ENCODE results near the gene PTPRG. TPM values are rescaled to one million over a fixed set of nuclear protein-coding genes. Genes with fewer than 3 reads are reported as not detected.

Gene PTPRG
- total RNA-seq, 1 experiment from 2014 or later: 0.73 TPM

DNA sequence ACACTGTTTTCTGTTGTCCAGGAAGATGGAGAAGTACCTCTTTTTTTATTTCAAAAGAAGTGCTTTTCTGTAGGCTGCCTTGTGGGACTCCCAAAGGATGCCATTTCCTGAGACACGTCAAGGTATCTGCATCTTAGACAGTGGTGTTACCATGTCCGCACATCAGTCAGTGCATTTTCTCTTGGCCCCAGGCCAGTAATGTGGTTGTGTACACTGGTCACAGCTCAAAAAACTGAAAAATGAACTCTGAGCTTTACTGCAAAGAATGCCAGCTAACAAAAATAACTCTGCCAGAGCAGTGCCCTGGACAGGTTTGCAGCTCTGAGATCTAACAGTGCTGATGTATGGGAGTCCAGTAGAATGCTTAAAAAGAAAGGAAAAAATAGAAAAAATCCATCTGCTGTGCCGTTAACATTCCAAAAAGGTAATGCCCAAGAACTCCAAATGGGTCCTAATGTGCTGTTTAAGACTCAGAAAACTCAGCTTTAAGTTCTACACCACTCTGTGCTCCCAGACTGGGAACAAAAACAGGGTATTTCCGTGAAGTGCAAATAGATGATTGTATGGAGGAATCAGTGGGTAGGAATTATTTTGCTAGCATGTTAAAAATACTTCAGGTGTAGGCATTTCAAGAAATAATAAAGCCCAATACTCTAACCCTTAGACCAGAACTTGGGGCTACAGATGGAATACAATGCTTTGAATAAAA is 496.1 kb downstream of the PTPRG start:
- Histone ChIP-seq H3K4me1 (ENCODE audit: insufficient read depth, low read length) (no peaks in the 10 kb centered on the region), H3K79me2 (ENCODE audit: low read length) (no peaks in the 10 kb centered on the region), H3K27me3 (ENCODE audit: low read length) (no peaks in the 10 kb centered on the region), H3K9me2 (replicated peaks; ENCODE audit: low read length) (no peaks in the 10 kb centered on the region), H2AFZ (ENCODE audit: low read length) (no peak overlapping the region), H3K4me3 (ENCODE audit: low read length) (no peak overlapping the region), H3K4me2 (ENCODE audit: low read length) (no peak overlapping the region), H3K9ac (ENCODE audit: low read length) (no peak overlapping the region), H3K36me3 (ENCODE audit: low read depth, low read length) (no peaks in the 10 kb centered on the region), H3K9me3 (ENCODE audit: low read length) (no peaks in the 10 kb centered on the region), H3K27ac (ENCODE audit: low read length) (no peak overlapping the region), H4K20me1 (ENCODE audit: low read length) (no peaks in the 10 kb centered on the region), H3F3A (ENCODE audit: low read length, unreplicated experiment) (no peaks in the 10 kb centered on the region)
- no peak for DNase-seq
- BruUV-seq (replicated peaks): no TSS peak
- ATAC-seq: no peak
- TF ChIP-seq, protein P1, sequence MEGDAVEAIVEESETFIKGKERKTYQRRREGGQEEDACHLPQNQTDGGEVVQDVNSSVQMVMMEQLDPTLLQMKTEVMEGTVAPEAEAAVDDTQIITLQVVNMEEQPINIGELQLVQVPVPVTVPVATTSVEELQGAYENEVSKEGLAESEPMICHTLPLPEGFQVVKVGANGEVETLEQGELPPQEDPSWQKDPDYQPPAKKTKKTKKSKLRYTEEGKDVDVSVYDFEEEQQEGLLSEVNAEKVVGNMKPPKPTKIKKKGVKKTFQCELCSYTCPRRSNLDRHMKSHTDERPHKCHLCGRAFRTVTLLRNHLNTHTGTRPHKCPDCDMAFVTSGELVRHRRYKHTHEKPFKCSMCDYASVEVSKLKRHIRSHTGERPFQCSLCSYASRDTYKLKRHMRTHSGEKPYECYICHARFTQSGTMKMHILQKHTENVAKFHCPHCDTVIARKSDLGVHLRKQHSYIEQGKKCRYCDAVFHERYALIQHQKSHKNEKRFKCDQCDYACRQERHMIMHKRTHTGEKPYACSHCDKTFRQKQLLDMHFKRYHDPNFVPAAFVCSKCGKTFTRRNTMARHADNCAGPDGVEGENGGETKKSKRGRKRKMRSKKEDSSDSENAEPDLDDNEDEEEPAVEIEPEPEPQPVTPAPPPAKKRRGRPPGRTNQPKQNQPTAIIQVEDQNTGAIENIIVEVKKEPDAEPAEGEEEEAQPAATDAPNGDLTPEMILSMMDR (conservative IDR thresholded peaks at IDR 0.05; ENCODE audit: low read depth, low read length): no peak
- no peak for TF ChIP-seq EZH2phosphoT487 (IDR thresholded peaks at IDR 0.05; ENCODE audit: borderline replicate concordance, low read length)
- no peak for TF ChIP-seq EZH2 (IDR thresholded peaks at IDR 0.05; ENCODE audit: low read length, unreplicated experiment)
- ChIA-PET POLR2A (ENCODE audit: unreplicated experiment) (interaction anchor here (0.8 kb wide), 1 partner anchor 224 kb away, joined by 4 read pairs; no protein-coding TSS in a partner anchor), CTCF (no interaction called here)
- intact Hi-C loops (cut with micrococcal nuclease): no loop called here

- ChIA-PET POLR2A (ENCODE audit: unreplicated experiment) (no interaction called here), CTCF (no interaction called here)
- Histone ChIP-seq H3K36me3 (ENCODE audit: low read depth, low read length) (no peaks in the 10 kb centered on the region), H4K20me1 (ENCODE audit: low read length) (no peaks in the 10 kb centered on the region), H3F3A (ENCODE audit: low read length, unreplicated experiment) (no peaks in the 10 kb centered on the region), H2AFZ (ENCODE audit: low read length) (no peak overlapping the region), H3K9me2 (replicated peaks; ENCODE audit: low read length) (no peaks in the 10 kb centered on the region), H3K4me1 (ENCODE audit: insufficient read depth, low read length) (no peaks in the 10 kb centered on the region), H3K79me2 (ENCODE audit: low read length) (no peaks in the 10 kb centered on the region), H3K27ac (ENCODE audit: low read length) (no peak overlapping the region), H3K4me2 (ENCODE audit: low read length) (no peak overlapping the region), H3K9me3 (ENCODE audit: low read length) (0 out of 2 replicates have a peak, but pooled peaks cover 2% of the 10 kb centered on the region), H3K4me3 (ENCODE audit: low read length) (no peak overlapping the region), H3K27me3 (ENCODE audit: low read length) (no peaks in the 10 kb centered on the region), H3K9ac (ENCODE audit: low read length) (no peak overlapping the region)
- DNase-seq: no peak
- no peak for TF ChIP-seq EZH2 (IDR thresholded peaks at IDR 0.05; ENCODE audit: low read length, unreplicated experiment)
- TF ChIP-seq EZH2phosphoT487 (IDR thresholded peaks at IDR 0.05; ENCODE audit: borderline replicate concordance, low read length): no peak
- intact Hi-C loops (cut with micrococcal nuclease): no loop called here
- BruUV-seq (replicated peaks): no TSS peak
- ATAC-seq: no peak
Measured at GRCh38 chr3:62065985-62066693, 504.8 kb downstream of the PTPRG start.

DNA sequence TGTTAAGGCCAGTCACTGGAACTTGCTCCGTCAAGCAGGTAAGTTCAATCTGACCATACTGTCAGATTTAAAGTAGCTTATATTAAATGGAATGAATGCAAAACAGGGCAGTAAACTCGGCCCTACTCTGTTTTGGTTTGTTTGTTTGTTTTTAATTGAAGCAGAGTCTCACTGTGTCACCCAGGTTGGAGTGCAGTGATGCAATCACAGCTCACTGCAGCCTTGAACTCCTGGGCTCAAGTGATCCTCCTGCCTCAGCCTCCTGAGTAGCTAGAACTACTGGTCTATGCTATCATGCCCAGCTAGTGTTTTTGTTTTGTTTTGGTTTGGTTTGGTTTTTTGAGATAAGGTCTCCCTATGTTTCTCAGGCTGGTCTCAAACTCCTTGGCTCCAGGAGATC is 507.0 kb downstream of the PTPRG start:
- H3K27ac ChIP-seq (ENCODE audit: low read length): no peak overlapping the region
- ATAC-seq (no peak), DNase-seq (no peak)
- H3K4me3 ChIP-seq (ENCODE audit: low read length): no peak overlapping the region
- no peaks in the 10 kb centered on the region for H3K36me3 ChIP-seq (ENCODE audit: low read depth, low read length)
- H3K9ac ChIP-seq (ENCODE audit: low read length): no peak overlapping the region
- H3K4me2 ChIP-seq (ENCODE audit: low read length): no peak overlapping the region
- no peaks in the 10 kb centered on the region for H3K79me2 ChIP-seq (ENCODE audit: low read length)
- H3F3A ChIP-seq (ENCODE audit: low read length, unreplicated experiment): no peaks in the 10 kb centered on the region
- no peaks in the 10 kb centered on the region for H3K4me1 ChIP-seq (ENCODE audit: insufficient read depth, low read length)
- H2AFZ ChIP-seq (ENCODE audit: low read length): no peak overlapping the region
- H4K20me1 ChIP-seq (ENCODE audit: low read length): no peaks in the 10 kb centered on the region
- H3K27me3 ChIP-seq (ENCODE audit: low read length): no peaks in the 10 kb centered on the region
- ChIA-PET POLR2A (ENCODE audit: unreplicated experiment) (no interaction called here), CTCF (no interaction called here)
- intact Hi-C loops (cut with micrococcal nuclease): no loop called here
- H3K9me2 ChIP-seq (replicated peaks; ENCODE audit: low read length): no peaks in the 10 kb centered on the region
- BruUV-seq (replicated peaks): no TSS peak
- TF ChIP-seq EZH2phosphoT487 (IDR thresholded peaks at IDR 0.05; ENCODE audit: borderline replicate concordance, low read length): no peak
- TF ChIP-seq EZH2 (IDR thresholded peaks at IDR 0.05; ENCODE audit: low read length, unreplicated experiment): no peak
- TF ChIP-seq, protein P1 (conservative IDR thresholded peaks at IDR 0.05; ENCODE audit: low read depth, low read length): no peak
- H3K9me3 ChIP-seq (ENCODE audit: low read length): 0 out of 2 replicates have a peak, but pooled peaks cover 7% of the 10 kb centered on the region

Data from PC-3 (cell line).